Panc1 (cell line): ENCODE results near the gene SRCIN1. TPM values are rescaled to one million over a fixed set of nuclear protein-coding genes. Genes with fewer than 3 reads are reported as not detected.
A peak's percentile ranks its signal among the peaks of the same experiment; 100 is the strongest.

ENCODE experiments used
- ATAC-seq: fragments of 200-7000 bp; cut with Tn5 transposase; 2 replicates; pipeline ENCODE4 v1.9.1; 2020; ENCODE audit warnings: mild to moderate bottlenecking, moderate library complexity
- BruUV-seq: library from RNA; stranded (reverse); fragments of 400-500 nt; replicated peaks from 2 replicates; lab custom pipeline; 2021; lab: Mats Ljungman, UMichigan
- CTCF ChIA-PET: fragments of 300-600 bp; sonication (Branson Sonifier 250); formaldehyde crosslinking; loops from one replicate; lab custom pipeline; 2022; ENCODE audit warnings: antibody characterized with exemption; lab: Charles Lee
- POLR2A ChIA-PET: fragments of 300-600 bp; sonication (Branson Sonifier 250); formaldehyde crosslinking; loops from one replicate; lab custom pipeline; 2022; ENCODE audit warnings: antibody characterized with exemption; lab: Charles Lee
- DNase-seq: peaks from one replicate; pipeline ENCODE4 v3.0.0-alpha.2; 2010; ENCODE audit warnings: low read depth, low spot score
- H3K27ac ChIP-seq: 2 replicates; pipeline ENCODE4 v1.5.1; 2011; ENCODE audit warnings: mild to moderate bottlenecking, low read length, inconsistent platforms
- H3K27me3 ChIP-seq: fragments of 200-500 bp; sonication (Bioruptor generic); 2 replicates; pipeline ENCODE4 v1.6.0; 2014; ENCODE audit warnings: low read length, inconsistent platforms; ENCODE audit not compliant: control insufficient read depth, insufficient read depth
- H3K36me3 ChIP-seq: fragments of 200-500 bp; sonication (Bioruptor generic); 2 replicates; pipeline ENCODE4 v1.5.1; 2014; ENCODE audit warnings: inconsistent platforms, mild to moderate bottlenecking, low read length, moderate library complexity; ENCODE audit not compliant: control insufficient read depth, insufficient read depth
- H3K4me1 ChIP-seq: 2 replicates; pipeline ENCODE4 v1.5.1; 2011; ENCODE audit warnings: inconsistent platforms, mild to moderate bottlenecking, low read length, moderate library complexity; ENCODE audit not compliant: control insufficient read depth, insufficient read depth
- H3K4me3 ChIP-seq, 2 experiments: 2 replicates each; pipeline ENCODE4 v1.5.1; 2011 to 2012; ENCODE audit warnings: low read depth in 2 of 2, low read length in 2 of 2, mild to moderate bottlenecking in 2 of 2, inconsistent platforms in 1 of 2, moderate library complexity in 1 of 2
- H3K9me3 ChIP-seq: fragments of 200-500 bp; sonication (Bioruptor generic); 2 replicates; pipeline ENCODE4 v1.5.1; 2014; ENCODE audit warnings: low read depth, mild to moderate bottlenecking, inconsistent platforms, low read length, moderate library complexity; ENCODE audit not compliant: control insufficient read depth, insufficient read depth
- POLR2AphosphoS5 ChIP-seq: IDR thresholded peaks from 2 replicates; pipeline ENCODE4 v1.6.1; 2012; ENCODE audit warnings: mild to moderate bottlenecking, low read depth, low read length, moderate library complexity
- SIN3A ChIP-seq: IDR thresholded peaks from 2 replicates; pipeline ENCODE4 v1.6.1; 2012; ENCODE audit warnings: low read depth, mild to moderate bottlenecking, low read length, moderate library complexity, borderline replicate concordance; ENCODE audit not compliant: insufficient read depth
- TCF7L2 ChIP-seq: IDR thresholded peaks from 2 replicates; pipeline ENCODE4 v1.6.1; 2011; ENCODE audit warnings: mild to moderate bottlenecking, low read depth, low read length, inconsistent platforms
- in situ Hi-C: cut with HindIII; loops from 2 replicates; pipeline ENCODE4 v1.10.0; 2016; ENCODE audit warnings: low sequenced_read_pairs, low pct_unique_long_range_greater_than_20kb
- intact Hi-C: fragments of 100-400 bp; cut with micrococcal nuclease; formaldehyde crosslinking; loops from one replicate; pipeline ENCODE4 v1.10.0; 2022; ENCODE audit not compliant: unreplicated experiment
- total RNA-seq: library from RNA; stranded (reverse); gene quantifications from one replicate; pipeline ENCODE4 v1.2.1, GENCODE V29; 2021; ENCODE audit not compliant: unreplicated experiment
- TF ChIP-seq, protein P1 (sequence below), 2 experiments: IDR thresholded peaks; 2 replicates each; pipeline ENCODE4 v1.6.1; 2011 to 2012; ENCODE audit warnings: low read depth in 2 of 2, control low read depth in 1 of 2, low read length in 1 of 2, mild to moderate bottlenecking in 1 of 2, moderate library complexity in 1 of 2; ENCODE audit not compliant: insufficient read depth in 1 of 2
- TF ChIP-seq, protein P2 (sequence below): fragments of 450-650 bp; IDR thresholded peaks from 2 replicates; pipeline ENCODE4 v1.5.1; 2017; ENCODE audit warnings: mild to moderate bottlenecking

SRCIN1 gene
- total RNA-seq, 1 experiment from 2014 or later: 12.8 TPM

DNA sequence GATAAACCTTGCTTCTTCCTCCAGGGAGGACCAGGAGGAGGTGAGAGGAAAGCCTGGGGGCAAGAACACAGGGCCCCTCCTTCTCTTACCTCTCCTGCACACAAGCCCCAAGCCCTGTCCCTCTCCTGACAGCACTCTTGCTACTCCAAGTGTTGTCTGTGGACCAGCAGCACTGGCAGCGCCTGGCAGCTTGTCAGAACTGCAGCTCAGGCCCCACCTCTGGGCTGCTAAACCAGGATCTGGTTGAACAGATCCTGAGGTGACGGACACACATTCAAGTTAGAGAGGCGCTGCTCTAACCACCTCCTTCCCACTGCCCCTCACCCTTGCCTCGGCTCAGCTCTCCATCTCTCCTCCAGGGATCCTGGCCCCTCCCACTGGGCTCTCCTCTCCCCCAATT, 56.5 kb downstream of the SRCIN1 start:
- H3K36me3 ChIP-seq: no peaks in the 10 kb centered on the region
- intact Hi-C loops (no loop called here), in situ Hi-C loops (no loop called here)
- no TSS peak for BruUV-seq
- peak; percentile 30; the same call in 1 of the 2 replicates for ATAC-seq
- TF ChIP-seq, protein P1, sequence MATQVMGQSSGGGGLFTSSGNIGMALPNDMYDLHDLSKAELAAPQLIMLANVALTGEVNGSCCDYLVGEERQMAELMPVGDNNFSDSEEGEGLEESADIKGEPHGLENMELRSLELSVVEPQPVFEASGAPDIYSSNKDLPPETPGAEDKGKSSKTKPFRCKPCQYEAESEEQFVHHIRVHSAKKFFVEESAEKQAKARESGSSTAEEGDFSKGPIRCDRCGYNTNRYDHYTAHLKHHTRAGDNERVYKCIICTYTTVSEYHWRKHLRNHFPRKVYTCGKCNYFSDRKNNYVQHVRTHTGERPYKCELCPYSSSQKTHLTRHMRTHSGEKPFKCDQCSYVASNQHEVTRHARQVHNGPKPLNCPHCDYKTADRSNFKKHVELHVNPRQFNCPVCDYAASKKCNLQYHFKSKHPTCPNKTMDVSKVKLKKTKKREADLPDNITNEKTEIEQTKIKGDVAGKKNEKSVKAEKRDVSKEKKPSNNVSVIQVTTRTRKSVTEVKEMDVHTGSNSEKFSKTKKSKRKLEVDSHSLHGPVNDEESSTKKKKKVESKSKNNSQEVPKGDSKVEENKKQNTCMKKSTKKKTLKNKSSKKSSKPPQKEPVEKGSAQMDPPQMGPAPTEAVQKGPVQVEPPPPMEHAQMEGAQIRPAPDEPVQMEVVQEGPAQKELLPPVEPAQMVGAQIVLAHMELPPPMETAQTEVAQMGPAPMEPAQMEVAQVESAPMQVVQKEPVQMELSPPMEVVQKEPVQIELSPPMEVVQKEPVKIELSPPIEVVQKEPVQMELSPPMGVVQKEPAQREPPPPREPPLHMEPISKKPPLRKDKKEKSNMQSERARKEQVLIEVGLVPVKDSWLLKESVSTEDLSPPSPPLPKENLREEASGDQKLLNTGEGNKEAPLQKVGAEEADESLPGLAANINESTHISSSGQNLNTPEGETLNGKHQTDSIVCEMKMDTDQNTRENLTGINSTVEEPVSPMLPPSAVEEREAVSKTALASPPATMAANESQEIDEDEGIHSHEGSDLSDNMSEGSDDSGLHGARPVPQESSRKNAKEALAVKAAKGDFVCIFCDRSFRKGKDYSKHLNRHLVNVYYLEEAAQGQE (IDR thresholded peaks at IDR 0.05; ENCODE audit: insufficient read depth in 1 of 2, low read depth in 2 of 2, low read length in 1 of 2): no peak
- TF ChIP-seq SIN3A (no peak), POLR2AphosphoS5 (no peak), TCF7L2 (no peak)
- TF ChIP-seq, protein P2, sequence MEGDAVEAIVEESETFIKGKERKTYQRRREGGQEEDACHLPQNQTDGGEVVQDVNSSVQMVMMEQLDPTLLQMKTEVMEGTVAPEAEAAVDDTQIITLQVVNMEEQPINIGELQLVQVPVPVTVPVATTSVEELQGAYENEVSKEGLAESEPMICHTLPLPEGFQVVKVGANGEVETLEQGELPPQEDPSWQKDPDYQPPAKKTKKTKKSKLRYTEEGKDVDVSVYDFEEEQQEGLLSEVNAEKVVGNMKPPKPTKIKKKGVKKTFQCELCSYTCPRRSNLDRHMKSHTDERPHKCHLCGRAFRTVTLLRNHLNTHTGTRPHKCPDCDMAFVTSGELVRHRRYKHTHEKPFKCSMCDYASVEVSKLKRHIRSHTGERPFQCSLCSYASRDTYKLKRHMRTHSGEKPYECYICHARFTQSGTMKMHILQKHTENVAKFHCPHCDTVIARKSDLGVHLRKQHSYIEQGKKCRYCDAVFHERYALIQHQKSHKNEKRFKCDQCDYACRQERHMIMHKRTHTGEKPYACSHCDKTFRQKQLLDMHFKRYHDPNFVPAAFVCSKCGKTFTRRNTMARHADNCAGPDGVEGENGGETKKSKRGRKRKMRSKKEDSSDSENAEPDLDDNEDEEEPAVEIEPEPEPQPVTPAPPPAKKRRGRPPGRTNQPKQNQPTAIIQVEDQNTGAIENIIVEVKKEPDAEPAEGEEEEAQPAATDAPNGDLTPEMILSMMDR: no peak
- CTCF ChIA-PET: no interaction called here
- no peaks in the 10 kb centered on the region for H3K4me1 ChIP-seq
- no peak overlapping the region for H3K27ac ChIP-seq
- H3K9me3 ChIP-seq: no peaks in the 10 kb centered on the region
- no peak for DNase-seq
- H3K4me3 ChIP-seq: no peak overlapping the region
- H3K27me3 ChIP-seq: no peaks in the 10 kb centered on the region
- POLR2A ChIA-PET: no interaction called here

DNA sequence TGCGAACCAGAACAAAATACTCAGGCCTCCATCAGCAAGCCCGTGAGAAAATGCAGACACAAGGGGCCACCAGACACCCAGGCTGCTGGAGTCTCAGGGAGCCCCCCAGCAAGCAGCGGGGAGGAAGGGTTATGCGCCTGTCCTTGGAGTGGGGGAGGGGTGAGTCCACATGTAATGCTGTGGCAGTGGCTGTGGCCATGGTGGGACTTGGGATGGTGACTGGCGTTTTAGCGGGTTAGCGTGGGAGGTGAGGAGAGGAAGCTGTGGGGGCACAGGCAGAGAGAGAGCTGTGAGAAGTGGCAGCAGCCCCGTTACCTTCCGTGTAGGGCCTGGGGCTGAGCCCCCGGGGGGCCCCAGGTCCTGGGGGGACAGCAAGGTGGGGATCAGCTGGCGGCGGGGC, 58.3 kb downstream of the SRCIN1 start:
- Histone ChIP-seq H3K27me3 (no peaks in the 10 kb centered on the region), H3K27ac (no peak overlapping the region), H3K4me3 (no peak overlapping the region), H3K9me3 (no peaks in the 10 kb centered on the region), H3K36me3 (no peaks in the 10 kb centered on the region), H3K4me1 (no peaks in the 10 kb centered on the region)
- intact Hi-C loops (no loop called here), in situ Hi-C loops (no loop called here)
- ATAC-seq (no peak), DNase-seq (no peak)
- no peak for TF ChIP-seq SIN3A
- TF ChIP-seq, protein P2: no peak
- TF ChIP-seq, protein P1 (IDR thresholded peaks at IDR 0.05; ENCODE audit: insufficient read depth in 1 of 2, low read depth in 2 of 2, low read length in 1 of 2): no peak
- no peak for TF ChIP-seq POLR2AphosphoS5
- no peak for TF ChIP-seq TCF7L2
- ChIA-PET CTCF (interaction anchor here (0.6 to 1.0 kb wide), 2 partner anchors 116 to 1086 kb away, joined by 3 to 5 read pairs; no protein-coding TSS in a partner anchor), POLR2A (interaction anchor here (0.6 kb wide), 2 partner anchors 104 to 150 kb away, joined by 4 to 25 read pairs; no protein-coding TSS in a partner anchor)
- BruUV-seq: no TSS peak
